ACHN (cell line): ENCODE results near the gene TBC1D2B.

Experiments
- DNase-seq: peaks from one replicate; pipeline ENCODE4 v3.0.0-alpha.2; 2015
- in situ Hi-C: cut with HindIII; loops from 2 replicates; pipeline ENCODE4 v1.10.0; 2017; ENCODE audit warnings: low sequenced_read_pairs, low pct_ligation_motif_present, low pct_unique_long_range_greater_than_20kb

TBC1D2B gene

GRCh38 chr15:78077053-78077870, at the start of gene TBC1D2B:
Gene TBC1D2B (minus strand): TSS chr15:78077711. CDS start chr15:78077652, 59 bp downstream.
- in situ Hi-C loops: no loop called here

GRCh38 chr15:78125267-78125666, 47.8 kb upstream of the TBC1D2B start:
- no peak for DNase-seq
- in situ Hi-C loops: loop anchor here (25.0 kb wide), 1 partner anchor 137 kb away; the partner anchor contains the start of gene DNAJA4

More at GRCh38 chr15:78077053-78077870, at the start of gene TBC1D2B:
- DNase-seq: peak; percentile 52

GRCh38 chr15:78120523-78120922, 43.0 kb upstream of the TBC1D2B start:
- DNase-seq: no peak
- in situ Hi-C loops: no loop called here

- DNase-seq: no peak
- in situ Hi-C loops: no loop called here
These were observed 35.0 kb upstream of the TBC1D2B start for GRCh38 chr15:78112551-78112950.

GRCh38 chr15:78111788-78112187, 34.3 kb upstream of the TBC1D2B start:
- no peak for DNase-seq
- in situ Hi-C loops: no loop called here

GRCh38 chr15:78110916-78111475, 33.5 kb upstream of the TBC1D2B start:
- in situ Hi-C loops: no loop called here
- DNase-seq: no peak

GRCh38 chr15:78110096-78110495, 32.6 kb upstream of the TBC1D2B start:
- in situ Hi-C loops: no loop called here
- DNase-seq: no peak

GRCh38 chr15:78109156-78109555, 31.6 kb upstream of the TBC1D2B start:
- no peak for DNase-seq
- in situ Hi-C loops: no loop called here

- in situ Hi-C loops: no loop called here
- DNase-seq: peak; percentile 80
These were observed 31.0 kb upstream of the TBC1D2B start for GRCh38 chr15:78108300-78109084.

GRCh38 chr15:78107471-78107870, 30.0 kb upstream of the TBC1D2B start:
- in situ Hi-C loops: no loop called here
- DNase-seq: no peak

GRCh38 chr15:78105476-78106241, 28.1 kb upstream of the TBC1D2B start:
- DNase-seq: no peak
- in situ Hi-C loops: no loop called here

GRCh38 chr15:78104566-78105475, 27.3 kb upstream of the TBC1D2B start:
- in situ Hi-C loops: no loop called here
- no peak for DNase-seq

- DNase-seq: no peak
- in situ Hi-C loops: no loop called here
These were observed 26.6 kb upstream of the TBC1D2B start for GRCh38 chr15:78104119-78104479.

- no peak for DNase-seq
- in situ Hi-C loops: no loop called here
These were observed 26.1 kb upstream of the TBC1D2B start for GRCh38 chr15:78103406-78104118.

GRCh38 chr15:78102741-78103140, 25.2 kb upstream of the TBC1D2B start:
- in situ Hi-C loops: no loop called here
- no peak for DNase-seq

- in situ Hi-C loops: no loop called here
- no peak for DNase-seq
These were observed 24.7 kb upstream of the TBC1D2B start for GRCh38 chr15:78102211-78102610.

GRCh38 chr15:78101423-78102105, 24.1 kb upstream of the TBC1D2B start:
- in situ Hi-C loops: no loop called here
- no peak for DNase-seq
